SU-DHL-6 (cell line): ENCODE measurements around the gene AUH.

Source experiments
- H2AFZ ChIP-seq: fragments of 200-600 bp; sonication (generic); 2 replicates; pipeline ENCODE4 v1.6.1; 2014; ENCODE audit warnings: low read depth, mild to moderate bottlenecking, moderate library complexity, mixed read lengths, antibody characterized with exemption, low read length; ENCODE audit not compliant: severe bottlenecking
- H3F3A ChIP-seq: fragments of 200-600 bp; shearing (Covaris generic); 2 replicates; pipeline ENCODE4 v1.6.0; 2016; ENCODE audit warnings: antibody characterized with exemption, mild to moderate bottlenecking; ENCODE audit not compliant: insufficient read depth
- H3K27ac ChIP-seq: fragments of 200-600 bp; sonication (generic); 2 replicates; pipeline ENCODE4 v1.5.1; 2016; ENCODE audit warnings: low read depth, mild to moderate bottlenecking, low read length, moderate library complexity, mixed read lengths
- H3K27me3 ChIP-seq: fragments of 200-600 bp; sonication (generic), shearing (Covaris generic); 2 replicates; pipeline ENCODE4 v1.6.0; 2014; ENCODE audit warnings: mild to moderate bottlenecking, low read length
- H3K36me3 ChIP-seq: fragments of 200-600 bp; sonication (generic); 2 replicates; pipeline ENCODE4 v1.6.1; 2014; ENCODE audit warnings: mild to moderate bottlenecking, low read length, mixed read lengths
- H3K4me2 ChIP-seq: fragments of 300-600, 200-600 bp; shearing (Covaris generic), sonication (generic); 2 replicates; pipeline ENCODE4 v1.6.0; 2014; ENCODE audit warnings: low read length, low read depth, mild to moderate bottlenecking; ENCODE audit not compliant: poor library complexity, severe bottlenecking
- H3K4me3 ChIP-seq: fragments of 200-600 bp; sonication (generic); 2 replicates; pipeline ENCODE4 v1.5.1; 2014; ENCODE audit warnings: antibody characterized with exemption, low read length, mild to moderate bottlenecking, mixed read lengths; ENCODE audit not compliant: insufficient read depth, poor library complexity, severe bottlenecking
- H3K79me2 ChIP-seq: fragments of 200-600 bp; sonication (generic); 2 replicates; pipeline ENCODE4 v1.6.1; 2014; ENCODE audit warnings: mild to moderate bottlenecking, low read length, moderate library complexity; ENCODE audit not compliant: insufficient read depth
- H3K9ac ChIP-seq: fragments of 200-600 bp; sonication (generic); 2 replicates; pipeline ENCODE4 v1.7.0; 2014; ENCODE audit warnings: mild to moderate bottlenecking, low read length
- H3K9me2 ChIP-seq: fragments of 200-600 bp; sonication (generic); replicated peaks from 2 replicates; pipeline ENCODE4 v1.6.1; 2014; ENCODE audit warnings: low read length; ENCODE audit not compliant: insufficient read depth
- H3K9me3 ChIP-seq: fragments of 200-600 bp; sonication (generic); 2 replicates; pipeline ENCODE4 v1.6.1; 2014; ENCODE audit warnings: low read length, mixed read lengths; ENCODE audit not compliant: insufficient read depth
- H4K20me1 ChIP-seq: fragments of 200-600 bp; sonication (generic); 2 replicates; pipeline ENCODE4 v1.6.1; 2014; ENCODE audit warnings: low read depth, mild to moderate bottlenecking, antibody characterized with exemption, low read length, moderate library complexity, mixed read lengths
- CTCF ChIP-seq: fragments of 200-600 bp; sonication (generic); IDR thresholded peaks from one replicate; pipeline ENCODE4 v1.5.1; 2017; ENCODE audit warnings: antibody characterized with exemption, mild to moderate bottlenecking, low read length, moderate library complexity; ENCODE audit not compliant: insufficient read depth, poor library complexity, severe bottlenecking
- EZH2phosphoT487 ChIP-seq: fragments of 200-600 bp; sonication (generic), shearing (Covaris generic); conservative IDR thresholded peaks from 2 replicates; pipeline ENCODE4 v1.6.1; 2018; ENCODE audit warnings: mild to moderate bottlenecking, antibody characterized with exemption, low read length, moderate library complexity, mixed read lengths

AUH gene

GRCh38 chr9:91279296-91280204 lies 82.2 kb downstream of the AUH start:
- no peaks in the 10 kb centered on the region for H3K27me3 ChIP-seq
- H3K9me2 ChIP-seq = no peaks in the 10 kb centered on the region
- no peak overlapping the region for H2AFZ ChIP-seq
- H3K4me3 ChIP-seq = no peak overlapping the region
- H3K27ac ChIP-seq = no peak overlapping the region
- no peaks in the 10 kb centered on the region for H4K20me1 ChIP-seq
- no peaks in the 10 kb centered on the region for H3K9me3 ChIP-seq
- no peak overlapping the region for H3K4me2 ChIP-seq
- H3K79me2 ChIP-seq = no peaks in the 10 kb centered on the region
- no peak overlapping the region for H3K9ac ChIP-seq
- no peak for TF ChIP-seq EZH2phosphoT487
- TF ChIP-seq CTCF = no peak
- no peaks in the 10 kb centered on the region for H3K36me3 ChIP-seq
- no peaks in the 10 kb centered on the region for H3F3A ChIP-seq

- H2AFZ ChIP-seq = no peak overlapping the region
- H4K20me1 ChIP-seq = no peaks in the 10 kb centered on the region
- H3K9ac ChIP-seq = no peak overlapping the region
- no peaks in the 10 kb centered on the region for H3K9me3 ChIP-seq
- H3K27ac ChIP-seq = no peak overlapping the region
- H3K27me3 ChIP-seq = no peaks in the 10 kb centered on the region
- H3K79me2 ChIP-seq = no peaks in the 10 kb centered on the region
- H3K36me3 ChIP-seq = no peaks in the 10 kb centered on the region
- TF ChIP-seq EZH2phosphoT487 (no peak), CTCF (no peak)
- H3K9me2 ChIP-seq = no peaks in the 10 kb centered on the region
- no peaks in the 10 kb centered on the region for H3F3A ChIP-seq
- no peak overlapping the region for H3K4me3 ChIP-seq
- no peak overlapping the region for H3K4me2 ChIP-seq
These were observed 85.2 kb downstream of the AUH start for GRCh38 chr9:91276513-91276912.

- no peak overlapping the region for H3K4me3 ChIP-seq
- no peaks in the 10 kb centered on the region for H3K36me3 ChIP-seq
- H3K27me3 ChIP-seq = no peaks in the 10 kb centered on the region
- no peak for TF ChIP-seq EZH2phosphoT487
- TF ChIP-seq CTCF = no peak
- no peaks in the 10 kb centered on the region for H3K9me2 ChIP-seq
- no peak overlapping the region for H3K27ac ChIP-seq
- no peak overlapping the region for H2AFZ ChIP-seq
- no peaks in the 10 kb centered on the region for H3K79me2 ChIP-seq
- H3K9me3 ChIP-seq = no peaks in the 10 kb centered on the region
- no peak overlapping the region for H3K4me2 ChIP-seq
- H4K20me1 ChIP-seq = no peaks in the 10 kb centered on the region
- no peaks in the 10 kb centered on the region for H3F3A ChIP-seq
- H3K9ac ChIP-seq = no peak overlapping the region
These were observed 86.1 kb downstream of the AUH start for GRCh38 chr9:91275655-91276054.
